Keratinocyte (primary cell): Measurements from ENCODE around the gene ADARB2. TPM values are rescaled to one million over a fixed set of nuclear protein-coding genes. Genes with fewer than 3 reads are reported as not detected.

Source experiments
- DNase-seq: peaks from one replicate; pipeline ENCODE4 v3.0.0-alpha.2; 2011; ENCODE audit warnings: low read depth, missing footprints, low spot score
- FAIRE-seq: peaks from 2 replicates; lab custom pipeline; 2011; peaks lifted over from hg19 to GRCh38; lab: Jason Lieb, UNC
- H2AFZ ChIP-seq: 2 replicates; pipeline ENCODE4 v1.6.0; 2012; ENCODE audit warnings: low read length, control low read depth, inconsistent platforms; ENCODE audit not compliant: control insufficient read depth
- H3K27ac ChIP-seq: 2 replicates; pipeline ENCODE4 v1.5.1; 2011; ENCODE audit warnings: low read length; ENCODE audit not compliant: control insufficient read depth, insufficient read depth
- H3K27me3 ChIP-seq: 3 replicates; pipeline ENCODE4 v1.6.0; 2011; ENCODE audit warnings: low read length; ENCODE audit not compliant: control insufficient read depth, insufficient read depth; ENCODE audit errors: extremely low read depth
- H3K36me3 ChIP-seq, 2 experiments: 2 replicates in 1 of 2; 3 replicates in 1 of 2; pipeline ENCODE4 v1.5.1; 2011; ENCODE audit warnings: low read length in 2 of 2, mild to moderate bottlenecking in 1 of 2; ENCODE audit not compliant: control insufficient read depth in 2 of 2, insufficient read depth in 2 of 2; ENCODE audit errors: extremely low read depth in 1 of 2
- H3K4me1 ChIP-seq: 3 replicates; pipeline ENCODE4 v1.5.1; 2011; ENCODE audit warnings: low read length; ENCODE audit not compliant: control insufficient read depth, insufficient read depth; ENCODE audit errors: extremely low read depth
- H3K4me2 ChIP-seq: 3 replicates; pipeline ENCODE4 v1.6.0; 2011; ENCODE audit warnings: low read depth, low read length; ENCODE audit not compliant: control insufficient read depth, insufficient read depth; ENCODE audit errors: extremely low read depth
- H3K4me3 ChIP-seq, 3 experiments: fragments of 200-600 bp in 1 of 3; sonication (generic) in 1 of 3; 2 replicates in 2 of 3; 3 replicates in 1 of 3; pipeline ENCODE4 v1.5.1; 2011 to 2016; ENCODE audit warnings: low read length in 3 of 3, mild to moderate bottlenecking in 3 of 3, control low read depth in 2 of 3, inconsistent platforms in 1 of 3, low read depth in 1 of 3, mixed read lengths in 1 of 3, mixed run types in 1 of 3, moderate library complexity in 1 of 3; ENCODE audit not compliant: control insufficient read depth in 2 of 3, insufficient read depth in 2 of 3; ENCODE audit errors: extremely low read depth in 1 of 3
- H3K79me2 ChIP-seq: 2 replicates; pipeline ENCODE4 v1.6.0; 2012; ENCODE audit warnings: low read length; ENCODE audit not compliant: control insufficient read depth, insufficient read depth
- H3K9ac ChIP-seq: 3 replicates; pipeline ENCODE4 v1.6.0; 2011; ENCODE audit warnings: low read length; ENCODE audit not compliant: control insufficient read depth, insufficient read depth; ENCODE audit errors: extremely low read depth
- H3K9me1 ChIP-seq: 3 replicates; pipeline ENCODE4 v1.6.0; 2011; ENCODE audit warnings: low read length; ENCODE audit not compliant: control insufficient read depth, insufficient read depth; ENCODE audit errors: extremely low read depth
- H3K9me3 ChIP-seq: 2 replicates; pipeline ENCODE4 v1.5.1; 2012; ENCODE audit warnings: low read depth, low read length; ENCODE audit not compliant: control insufficient read depth
- H4K20me1 ChIP-seq: 3 replicates; pipeline ENCODE4 v1.6.0; 2011; ENCODE audit warnings: low read length; ENCODE audit not compliant: control insufficient read depth, insufficient read depth; ENCODE audit errors: extremely low read depth
- EZH2 ChIP-seq: IDR thresholded peaks from one replicate; pipeline ENCODE4 v1.6.1; 2012; ENCODE audit warnings: inconsistent platforms, mild to moderate bottlenecking, low read length, moderate library complexity
- dilution Hi-C: fragments of 300-500 bp; cut with MboI; formaldehyde crosslinking; loops from one replicate; pipeline ENCODE4 v1.7.0; 2020; ENCODE audit warnings: low sequenced_read_pairs; ENCODE audit not compliant: extremely low pct_ligation_motif_present
- polyA plus RNA-seq, 5 experiments: library from polyadenylated mRNA; depleted of rRNA in 3 of 5; stranded (reverse) in 3 of 5; stranded (forward) in 1 of 5; unstranded in 1 of 5; fragments of >200 nt; gene quantifications; 1 replicate in 1 of 5; 2 replicates in 3 of 5; 3 replicates in 1 of 5; pipeline versions ENCODE4 v1.2.1 to v1.2.3, GENCODE V29; 2011 to 2012; ENCODE audit warnings: missing spikeins in 2 of 5, low read depth in 1 of 5, low replicate concordance in 1 of 5
- TF ChIP-seq, protein P1 (sequence below), 3 experiments: IDR thresholded peaks in 1 of 3; conservative IDR thresholded peaks in 1 of 3; optimal IDR thresholded peaks in 1 of 3; 2 replicates in 2 of 3; 3 replicates in 1 of 3; pipeline versions ENCODE3 to v1.5.1; 2011; ENCODE audit warnings: low read length in 3 of 3, mild to moderate bottlenecking in 3 of 3, moderate library complexity in 2 of 3, control low read depth in 1 of 3, inconsistent platforms in 1 of 3; ENCODE audit not compliant: insufficient read depth in 2 of 3; ENCODE audit errors: extremely low read depth in 1 of 3

ADARB2 gene
- polyA plus RNA-seq, 1 donor (not counting 4 experiments of a cell fraction or from before 2014, with no cell fraction given) = not detected

DNA sequence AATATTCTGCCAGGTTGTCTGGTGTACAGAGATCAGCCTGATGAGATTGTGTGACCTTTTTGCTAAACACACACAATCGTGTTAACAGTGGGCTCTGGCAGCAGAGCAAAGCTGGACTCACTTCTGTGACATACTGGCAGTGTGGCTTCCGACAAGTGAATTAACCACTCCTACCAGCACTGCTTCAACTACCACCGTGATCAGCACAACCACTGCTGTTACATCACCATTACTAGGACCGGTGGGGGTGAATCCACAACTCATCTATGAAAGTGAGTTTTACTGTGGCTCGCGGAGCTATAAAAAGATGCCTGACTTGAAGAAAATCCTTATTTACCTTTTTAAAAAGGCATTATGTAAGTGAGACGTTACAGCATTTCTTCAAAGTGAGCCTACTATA lies 545.6 kb downstream of the ADARB2 start:
- Histone ChIP-seq H3K27ac (no peak overlapping the region), H3K27me3 (no peaks in the 10 kb centered on the region)

DNA sequence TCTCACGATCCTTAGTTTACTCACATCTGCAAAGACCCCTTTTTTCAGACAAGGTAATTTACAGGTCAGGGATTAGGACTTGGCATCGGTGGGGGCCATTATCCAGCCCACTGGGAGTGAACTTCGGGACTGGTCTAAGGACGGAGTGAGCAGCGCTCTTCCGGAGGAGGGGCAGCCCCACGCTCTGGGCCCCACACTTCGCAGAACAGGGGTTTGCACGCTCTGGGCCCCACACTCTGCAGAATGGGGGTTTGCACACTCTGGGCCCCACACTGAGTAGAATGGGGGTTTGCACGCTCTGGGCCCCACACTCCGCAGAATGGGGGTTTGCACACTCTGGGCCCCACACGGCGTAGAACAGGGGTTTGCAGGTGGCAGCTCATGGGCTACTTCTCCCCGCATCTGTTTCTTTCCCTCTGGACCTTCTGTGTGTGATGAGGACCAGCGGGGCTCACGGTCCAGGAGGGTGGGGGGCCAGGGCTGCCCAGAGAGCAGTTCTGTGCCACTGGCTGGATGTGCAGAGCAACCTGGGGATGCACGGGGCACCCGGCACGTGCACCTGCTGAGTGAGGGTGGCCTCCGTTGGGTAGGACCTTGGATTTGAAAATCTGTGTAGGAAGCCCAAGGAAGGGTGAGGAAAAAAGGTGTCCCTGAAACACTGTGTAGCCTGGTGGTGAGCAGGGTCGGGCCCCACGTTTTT lies 546.4 kb downstream of the ADARB2 start:
- FAIRE-seq (no peak), DNase-seq (no peak)
- H2AFZ ChIP-seq = no peak overlapping the region
- H4K20me1 ChIP-seq = no peaks in the 10 kb centered on the region
- no peaks in the 10 kb centered on the region for H3K9me3 ChIP-seq
- H3K36me3 ChIP-seq = no peaks in the 10 kb centered on the region
- H3K4me3 ChIP-seq = no peak overlapping the region
- H3K27me3 ChIP-seq = no peaks in the 10 kb centered on the region
- no peak overlapping the region for H3K4me2 ChIP-seq
- no peak overlapping the region for H3K9ac ChIP-seq
- H3K4me1 ChIP-seq = no peaks in the 10 kb centered on the region
- dilution Hi-C loops = no loop called here
- H3K9me1 ChIP-seq = no peaks in the 10 kb centered on the region
- no peaks in the 10 kb centered on the region for H3K79me2 ChIP-seq
- no peak overlapping the region for H3K27ac ChIP-seq
- TF ChIP-seq EZH2 = no peak
- TF ChIP-seq, protein P1, sequence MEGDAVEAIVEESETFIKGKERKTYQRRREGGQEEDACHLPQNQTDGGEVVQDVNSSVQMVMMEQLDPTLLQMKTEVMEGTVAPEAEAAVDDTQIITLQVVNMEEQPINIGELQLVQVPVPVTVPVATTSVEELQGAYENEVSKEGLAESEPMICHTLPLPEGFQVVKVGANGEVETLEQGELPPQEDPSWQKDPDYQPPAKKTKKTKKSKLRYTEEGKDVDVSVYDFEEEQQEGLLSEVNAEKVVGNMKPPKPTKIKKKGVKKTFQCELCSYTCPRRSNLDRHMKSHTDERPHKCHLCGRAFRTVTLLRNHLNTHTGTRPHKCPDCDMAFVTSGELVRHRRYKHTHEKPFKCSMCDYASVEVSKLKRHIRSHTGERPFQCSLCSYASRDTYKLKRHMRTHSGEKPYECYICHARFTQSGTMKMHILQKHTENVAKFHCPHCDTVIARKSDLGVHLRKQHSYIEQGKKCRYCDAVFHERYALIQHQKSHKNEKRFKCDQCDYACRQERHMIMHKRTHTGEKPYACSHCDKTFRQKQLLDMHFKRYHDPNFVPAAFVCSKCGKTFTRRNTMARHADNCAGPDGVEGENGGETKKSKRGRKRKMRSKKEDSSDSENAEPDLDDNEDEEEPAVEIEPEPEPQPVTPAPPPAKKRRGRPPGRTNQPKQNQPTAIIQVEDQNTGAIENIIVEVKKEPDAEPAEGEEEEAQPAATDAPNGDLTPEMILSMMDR (optimal IDR thresholded peaks at IDR 0.05 in 1 of 3, IDR thresholded peaks at IDR 0.05 in 1 of 3, conservative IDR thresholded peaks at IDR 0.05 in 1 of 3; ENCODE audit: extremely low read depth in 1 of 3, insufficient read depth in 2 of 3, low read length in 3 of 3) = no peak

More for the DNA sequence above, 545.6 kb downstream of the ADARB2 start:
- Histone ChIP-seq H3K9ac (no peak overlapping the region), H3K79me2 (no peaks in the 10 kb centered on the region), H3K9me1 (no peaks in the 10 kb centered on the region), H3K36me3 (no peaks in the 10 kb centered on the region), H3K4me1 (no peaks in the 10 kb centered on the region), H3K4me2 (no peak overlapping the region), H3K9me3 (no peaks in the 10 kb centered on the region), H2AFZ (no peak overlapping the region), H4K20me1 (no peaks in the 10 kb centered on the region), H3K4me3 (no peak overlapping the region)
- FAIRE-seq (no peak), DNase-seq (no peak)
- dilution Hi-C loops = no loop called here
- TF ChIP-seq EZH2 = no peak
- TF ChIP-seq, protein P1 (optimal IDR thresholded peaks at IDR 0.05 in 1 of 3, IDR thresholded peaks at IDR 0.05 in 1 of 3, conservative IDR thresholded peaks at IDR 0.05 in 1 of 3; ENCODE audit: extremely low read depth in 1 of 3, insufficient read depth in 2 of 3, low read length in 3 of 3) = no peak
